ENCODE data around the gene ARCN1. TPM values are rescaled to one million over a fixed set of nuclear protein-coding genes. Genes with fewer than 3 reads are reported as not detected.

The ARCN1 gene
- total RNA-seq, 4 donors from 2014 or later = 67.8 to 81.6 (median 78.1) TPM

GRCh38 chr11:118641397-118642019 lies 69.3 kb downstream of the ARCN1 start:
- H3K4me1 ChIP-seq = peaks cover 0 to 26% (median 3%) of the 10 kb centered on the region in 3 donors
- no peak overlapping the region for H3K4me3 ChIP-seq
- WGBS, 2 donors = 76 to 78% methylated on average over 9 to 11 of the region's 11 CpGs
- H3K9me3 ChIP-seq = no peaks in the 10 kb centered on the region
- intact Hi-C loops (cut with DNase I) = no loop called here
- no peaks in the 10 kb centered on the region for H3K27me3 ChIP-seq
- DNase-seq = no peak
- TF ChIP-seq POLR2A (IDR thresholded peaks at IDR 0.05) (no peak), CTCF (IDR thresholded peaks at IDR 0.05) (no peak)
- H3K27ac ChIP-seq = no peak overlapping the region
- peaks cover 0 to 98% (median 3%) of the 10 kb centered on the region in 3 donors for H3K36me3 ChIP-seq

GRCh38 chr11:118643142-118643994 lies 71.2 kb downstream of the ARCN1 start:
- H3K9me3 ChIP-seq = no peaks in the 10 kb centered on the region
- H3K36me3 ChIP-seq = peaks cover 0 to 100% (median 3%) of the 10 kb centered on the region in 3 donors
- DNase-seq = no peak
- TF ChIP-seq POLR2A (IDR thresholded peaks at IDR 0.05) (no peak), CTCF (IDR thresholded peaks at IDR 0.05) (no peak)
- 67 to 73% methylated on average over 1 to 3 of the region's 11 CpGs for WGBS, 2 donors
- peaks cover 0 to 16% (median 3%) of the 10 kb centered on the region in 3 donors for H3K4me1 ChIP-seq
- H3K27ac ChIP-seq = no peak overlapping the region
- intact Hi-C loops (cut with DNase I) = no loop called here
- no peaks in the 10 kb centered on the region for H3K27me3 ChIP-seq
- H3K4me3 ChIP-seq = no peak overlapping the region

GRCh38 chr11:118643995-118644345 lies 71.8 kb downstream of the ARCN1 start:
- TF ChIP-seq CTCF (IDR thresholded peaks at IDR 0.05) (no peak), POLR2A (IDR thresholded peaks at IDR 0.05) (no peak)
- intact Hi-C loops (cut with DNase I) = no loop called here
- Histone ChIP-seq H3K4me1 (peaks cover 0 to 16% (median 3%) of the 10 kb centered on the region in 3 donors), H3K27me3 (no peaks in the 10 kb centered on the region), H3K4me3 (no peak overlapping the region), H3K27ac (no peak overlapping the region), H3K9me3 (no peaks in the 10 kb centered on the region), H3K36me3 (peaks cover 0 to 100% (median 3%) of the 10 kb centered on the region in 3 donors)
- DNase-seq = no peak
- 80% methylated on average over 1 of the region's 7 CpGs; no CpG with 5 or more reads in 1 of the 2 donors for WGBS, 2 donors

GRCh38 chr11:118644496-118644895 lies 72.3 kb downstream of the ARCN1 start:
- TF ChIP-seq CTCF (IDR thresholded peaks at IDR 0.05) = no peak
- TF ChIP-seq POLR2A (IDR thresholded peaks at IDR 0.05) = no peak
- DNase-seq = no peak
- 93 to 94% methylated on average over 7 to 8 of the region's 10 CpGs for WGBS, 2 donors

More at GRCh38 chr11:118644496-118644895, 72.3 kb downstream of the ARCN1 start:
- H3K27me3 ChIP-seq = no peaks in the 10 kb centered on the region
- H3K9me3 ChIP-seq = no peaks in the 10 kb centered on the region
- H3K27ac ChIP-seq = no peak overlapping the region
- intact Hi-C loops (cut with DNase I) = no loop called here
- peaks cover 0 to 16% (median 3%) of the 10 kb centered on the region in 3 donors for H3K4me1 ChIP-seq
- peaks cover 0 to 100% (median 3%) of the 10 kb centered on the region in 3 donors for H3K36me3 ChIP-seq
- no peak overlapping the region for H3K4me3 ChIP-seq

Measured in esophagus squamous epithelium (tissue), 5 donors.